HCEC 1CT (cell line): ENCODE results near the gene NUDT16L1.
A peak's percentile ranks its signal among the peaks of the same experiment; 100 is the strongest.

ENCODE experiments used
- DNase-seq: peaks from one replicate; pipeline ENCODE4 v3.0.0-alpha.2; 2017

NUDT16L1 gene

GRCh38 chr16:4683255-4684057 is 9.9 kb upstream of the NUDT16L1 start:
- DNase-seq = no peak

GRCh38 chr16:4684058-4684715 is 9.2 kb upstream of the NUDT16L1 start:
- no peak for DNase-seq

DNA sequence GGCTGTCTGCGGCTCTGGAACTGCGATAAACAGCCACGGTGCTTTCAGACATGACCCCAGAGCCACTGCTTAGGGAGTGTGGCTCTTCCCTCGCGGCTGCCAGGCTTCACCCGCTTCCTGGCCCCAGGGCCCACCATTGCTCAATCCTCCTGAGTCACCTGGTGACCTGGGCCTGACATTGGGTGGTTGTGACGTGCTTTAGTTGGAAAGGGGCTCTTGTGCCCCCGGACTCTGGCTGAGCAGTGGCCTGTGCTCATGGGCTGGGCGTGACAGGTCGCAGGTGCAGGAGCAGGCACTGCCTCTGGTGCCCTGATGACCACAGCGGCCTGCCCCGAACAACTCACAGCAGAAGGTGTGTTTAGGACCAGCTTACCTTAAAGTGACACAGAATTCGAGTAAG is 8.6 kb upstream of the NUDT16L1 start:
- DNase-seq = no peak

- no peak for DNase-seq
Observed at GRCh38 chr16:4685292-4685691, 8.1 kb upstream of the NUDT16L1 start.

- DNase-seq = no peak
Observed at GRCh38 chr16:4685776-4686496, 7.4 kb upstream of the NUDT16L1 start.

- DNase-seq = no peak
Observed at GRCh38 chr16:4686497-4687210, 6.7 kb upstream of the NUDT16L1 start.

- no peak for DNase-seq
Observed at GRCh38 chr16:4687416-4687815, 5.9 kb upstream of the NUDT16L1 start.

GRCh38 chr16:4687946-4688673 is 5.3 kb upstream of the NUDT16L1 start:
- no peak for DNase-seq

- DNase-seq = no peak
Observed at GRCh38 chr16:4688674-4689045, 4.7 kb upstream of the NUDT16L1 start.

DNA sequence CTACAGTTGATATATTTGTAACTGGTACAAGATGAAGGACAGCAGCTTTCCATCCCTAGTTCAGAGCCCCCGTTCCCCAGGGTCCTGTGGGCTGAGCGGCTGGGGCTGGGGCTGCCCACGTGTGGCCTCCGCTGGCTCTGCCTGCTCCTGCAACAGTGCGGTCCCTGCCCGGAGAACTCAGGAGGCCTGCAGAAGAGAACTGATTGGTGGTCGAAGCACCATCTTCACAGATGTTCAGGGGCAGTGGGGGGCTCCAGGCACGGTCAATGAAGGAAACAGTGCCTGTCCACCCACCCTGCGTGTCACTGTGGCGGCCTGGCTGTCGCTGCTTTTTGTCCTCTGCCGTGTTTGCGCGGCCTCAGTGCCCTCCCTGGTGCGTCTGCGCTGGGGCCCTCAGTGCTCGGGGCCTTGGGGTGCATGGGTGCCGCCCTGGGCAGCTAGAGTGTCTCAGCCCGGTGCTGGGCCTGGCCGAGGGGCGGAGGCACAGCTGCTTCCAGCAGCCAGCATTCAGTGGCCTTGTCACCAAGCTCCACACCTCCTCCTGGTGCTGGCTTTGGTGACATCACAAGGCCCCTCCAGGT is 4.2 kb upstream of the NUDT16L1 start:
- DNase-seq = no peak

- no peak for DNase-seq
Observed at GRCh38 chr16:4689864-4690704, 3.3 kb upstream of the NUDT16L1 start.

- DNase-seq = no peak
Observed at GRCh38 chr16:4690946-4691665, 2.3 kb upstream of the NUDT16L1 start.

GRCh38 chr16:4691666-4692412 is 1.5 kb upstream of the NUDT16L1 start:
- DNase-seq = no peak

- peak; percentile 5 for DNase-seq
Observed at GRCh38 chr16:4692460-4693295, 684 bp upstream of the NUDT16L1 start.

GRCh38 chr16:4693956-4694641 is 737 bp downstream of the NUDT16L1 start:
- peak; percentile 32 for DNase-seq

DNA sequence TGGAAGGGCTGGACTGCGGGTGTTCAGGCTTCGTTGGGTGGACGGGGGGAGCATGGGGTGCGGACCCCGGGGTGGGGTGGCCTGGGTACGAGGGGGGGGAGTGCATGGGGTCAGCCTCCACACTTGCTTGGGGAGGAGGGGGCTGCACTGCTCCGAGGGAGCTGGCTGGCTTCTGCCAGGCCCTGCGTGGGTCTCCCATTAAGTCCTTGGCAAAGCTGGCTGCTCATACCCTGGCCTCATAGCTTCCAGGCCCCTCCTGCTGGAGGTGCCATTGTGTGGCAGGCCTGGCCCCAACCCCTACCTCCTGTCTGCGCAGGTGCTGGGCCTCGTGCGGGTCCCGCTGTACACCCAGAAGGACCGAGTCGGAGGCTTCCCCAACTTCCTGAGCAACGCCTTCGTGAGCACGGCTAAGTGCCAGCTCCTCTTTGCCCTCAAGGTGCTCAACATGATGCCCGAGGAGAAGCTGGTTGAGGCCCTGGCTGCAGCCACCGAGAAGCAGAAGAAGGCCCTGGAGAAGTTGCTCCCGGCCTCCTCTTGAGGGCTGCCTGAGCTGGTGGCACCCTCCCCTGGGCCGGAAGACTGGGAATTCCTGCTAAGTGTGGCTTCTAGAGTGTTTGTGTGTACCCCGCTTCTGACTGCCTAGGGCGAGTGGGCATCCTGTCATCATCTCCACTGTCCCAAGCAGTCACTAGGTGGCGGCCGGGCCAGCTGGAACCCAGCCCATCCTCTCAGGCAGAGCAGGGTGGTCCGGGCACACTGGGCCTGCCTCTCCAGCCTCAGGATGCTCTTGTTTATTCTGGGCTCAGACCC is 1.5 kb downstream of the NUDT16L1 start:
- no peak for DNase-seq

DNA sequence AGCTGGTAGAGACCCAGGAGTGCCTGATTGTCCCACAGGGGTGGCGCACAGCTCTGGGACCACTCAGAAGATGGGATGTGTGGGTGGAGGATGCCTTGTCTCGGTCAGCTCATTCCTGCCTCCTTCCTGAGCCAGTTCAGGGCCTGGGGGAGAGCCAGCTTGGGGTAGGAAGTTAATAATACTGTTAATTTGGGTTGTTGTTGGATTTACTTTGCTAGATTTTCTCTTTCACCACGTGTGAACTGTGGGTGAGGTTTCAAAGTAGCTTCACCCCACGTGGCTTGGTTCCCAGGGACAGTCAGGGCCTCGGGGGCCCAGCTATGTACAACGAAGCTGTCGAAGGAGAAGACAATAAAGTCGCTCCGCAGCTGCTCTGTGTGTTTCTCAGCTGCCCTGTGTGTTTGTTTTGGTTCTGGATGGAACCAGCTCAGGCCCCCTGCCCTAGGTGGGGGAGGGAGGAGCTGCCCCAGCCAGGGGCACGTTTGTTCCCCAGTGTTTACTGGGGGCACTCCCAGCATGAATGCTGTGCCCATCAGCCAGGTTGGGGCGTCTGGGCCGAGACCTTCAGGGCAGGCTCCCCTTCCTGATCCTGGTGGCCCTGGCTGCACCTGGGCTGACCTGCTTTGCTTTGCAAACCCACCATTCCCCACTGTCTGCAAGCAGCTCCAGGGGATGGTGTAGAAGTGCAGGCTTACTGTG is 2.3 kb downstream of the NUDT16L1 start:
- no peak for DNase-seq
